PC-9 (cell line): Measurements from ENCODE around the gene IKZF3.

Experiments
- CTCF ChIP-seq: fragments of 200-600 bp; sonication (generic); conservative IDR thresholded peaks from 2 replicates; pipeline ENCODE4 v1.6.1; 2017; ENCODE audit warnings: mixed run types, antibody characterized with exemption, mild to moderate bottlenecking, moderate library complexity
- EZH2 ChIP-seq: fragments of 200-600 bp; sonication (generic); IDR thresholded peaks from 2 replicates; pipeline ENCODE4 v1.8.0; 2017; ENCODE audit warnings: antibody characterized with exemption, low read depth

DNA sequence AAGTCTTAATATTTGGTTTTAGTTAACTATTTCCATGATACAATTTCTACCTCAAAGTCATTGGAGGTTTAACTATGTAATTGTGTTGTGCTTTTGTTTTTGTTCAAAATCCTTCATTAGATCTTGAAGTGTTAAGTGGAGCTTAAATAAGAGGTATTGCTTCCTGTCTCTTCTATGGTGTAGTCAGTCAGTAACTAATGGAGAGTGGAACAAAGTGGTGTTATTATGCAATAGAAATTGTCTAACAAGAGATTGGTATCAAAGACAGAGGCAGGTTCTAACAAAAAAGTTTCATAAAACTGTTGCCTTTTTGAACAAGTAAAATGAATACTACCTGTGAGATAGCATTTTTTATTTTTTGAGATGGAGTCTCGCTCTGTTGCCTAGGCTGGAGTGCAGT is 81.1 kb downstream of the IKZF3 start:
- TF ChIP-seq EZH2 (no peak), CTCF (no peak)
